Erythroblast (primary cell): Measurements from ENCODE around the gene CERT1.

Experiments used
- GATA1 ChIP-seq: IDR thresholded peaks from 2 replicates; pipeline ENCODE4 v1.6.1; 2011; ENCODE audit warnings: low read depth, mild to moderate bottlenecking, control low read depth, low read length, moderate library complexity
- POLR2A ChIP-seq: IDR thresholded peaks from 2 replicates; pipeline ENCODE4 v1.6.1; 2011; ENCODE audit warnings: mild to moderate bottlenecking, low read length

DNA sequence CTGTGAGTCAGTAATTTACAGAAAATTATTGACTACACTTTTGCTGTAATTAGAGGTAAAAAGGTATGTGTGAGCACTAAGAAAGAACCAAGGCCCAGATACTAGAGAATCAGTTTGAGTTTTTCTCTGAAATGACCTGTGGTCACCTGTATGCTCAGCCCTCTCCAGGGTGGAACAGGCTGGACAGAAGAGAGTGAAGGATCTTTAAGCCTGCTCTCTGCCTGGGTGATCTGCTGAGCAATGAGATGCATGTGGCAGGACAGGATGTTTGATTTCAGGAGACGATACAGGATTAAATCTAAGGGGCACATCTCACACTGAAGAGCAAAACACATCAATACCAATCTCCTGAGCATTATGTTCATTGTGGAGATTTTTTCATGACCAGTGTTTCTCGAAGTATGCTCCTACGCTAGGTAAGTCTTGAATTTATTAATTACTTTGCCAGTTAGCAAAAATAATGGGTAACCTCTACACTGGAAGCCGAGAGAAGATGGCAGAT, 148.9 kb downstream of the CERT1 start:
- no peak for TF ChIP-seq POLR2A
- no peak for TF ChIP-seq GATA1
